Daoy (cell line): ENCODE data around the gene PRKAR1B. TPM values are rescaled to one million over a fixed set of nuclear protein-coding genes. Genes with fewer than 3 reads are reported as not detected.

Source experiments
- DNase-seq: peaks from one replicate; pipeline ENCODE4 v3.0.0-alpha.2; 2015; ENCODE audit warnings: low read depth
- total RNA-seq: library from RNA; depleted of rRNA; stranded (reverse); fragments of >200 nt; shearing (Covaris generic); gene quantifications from 2 replicates; pipeline ENCODE4 v1.2.3, GENCODE V29; 2014; rRNA removed

PRKAR1B gene
- total RNA-seq, 1 experiment from 2014 or later = 31.8 TPM

- DNase-seq = no peak
Observed at GRCh38 chr7:510782-511281, 216.2 kb downstream of the PRKAR1B start.

DNA sequence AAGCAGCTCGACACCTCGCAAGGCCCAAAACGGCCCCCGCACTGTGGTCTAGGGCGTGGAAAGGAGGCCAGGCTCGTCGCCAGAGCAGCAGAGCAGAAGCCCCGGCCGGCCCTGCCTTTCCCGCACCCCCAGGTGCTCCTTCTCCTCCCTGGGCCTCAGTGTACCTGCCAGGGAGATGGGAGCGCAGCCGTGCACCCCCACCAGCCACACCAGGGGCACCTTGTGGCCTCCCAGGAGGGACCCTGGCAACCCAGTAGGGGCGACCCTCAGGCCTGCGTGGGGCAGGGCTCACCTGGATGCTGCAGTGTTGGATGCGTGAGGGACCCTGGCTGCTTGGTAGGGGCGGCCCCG is 217.0 kb downstream of the PRKAR1B start:
- DNase-seq = no peak

DNA sequence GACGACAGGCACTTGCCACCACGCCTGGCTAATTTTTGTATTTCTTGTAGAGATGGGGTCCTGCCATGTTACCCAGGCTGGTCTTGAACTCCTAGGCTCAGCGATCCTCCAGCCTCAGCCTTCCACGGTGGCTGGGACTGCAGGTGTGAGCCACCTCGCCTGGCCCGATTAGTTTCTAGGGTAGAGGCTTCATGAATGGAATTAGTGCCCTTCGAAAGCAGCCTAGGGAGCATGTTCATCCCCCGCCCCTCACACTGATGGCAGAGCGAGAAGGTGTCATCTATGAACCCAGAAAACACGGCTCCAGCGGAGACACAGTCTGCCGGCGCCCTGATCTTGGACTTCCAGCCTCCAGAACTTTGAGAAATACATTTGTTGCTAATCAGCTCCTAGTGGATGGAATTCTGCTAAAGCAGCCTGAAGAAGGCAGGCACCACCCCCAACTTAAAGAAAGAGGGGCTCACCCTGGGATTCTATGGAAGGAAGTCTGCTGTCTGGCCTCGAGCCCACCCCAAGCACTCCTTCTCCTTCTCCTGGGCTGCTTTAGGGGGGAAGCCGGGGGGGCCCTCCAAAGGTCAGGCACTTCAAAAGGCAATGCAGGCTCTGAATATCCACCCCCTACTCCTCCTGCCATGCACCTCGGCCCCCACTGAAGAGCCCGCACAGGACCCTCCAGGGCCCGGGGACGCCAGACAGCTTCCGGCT is 217.5 kb downstream of the PRKAR1B start:
- DNase-seq = no peak

- DNase-seq = no peak
Observed at GRCh38 chr7:508461-509170, 218.5 kb downstream of the PRKAR1B start.

- no peak for DNase-seq
Observed at GRCh38 chr7:507623-508300, 219.3 kb downstream of the PRKAR1B start.

GRCh38 chr7:506921-507622 is 220.0 kb downstream of the PRKAR1B start:
- no peak for DNase-seq

GRCh38 chr7:506391-506831 is 220.7 kb downstream of the PRKAR1B start:
- DNase-seq = no peak

GRCh38 chr7:505171-505570 is 221.9 kb downstream of the PRKAR1B start:
- DNase-seq = no peak

GRCh38 chr7:504221-505111 is 222.6 kb downstream of the PRKAR1B start:
- DNase-seq = no peak

GRCh38 chr7:503575-504111 is 223.4 kb downstream of the PRKAR1B start:
- DNase-seq = no peak

DNA sequence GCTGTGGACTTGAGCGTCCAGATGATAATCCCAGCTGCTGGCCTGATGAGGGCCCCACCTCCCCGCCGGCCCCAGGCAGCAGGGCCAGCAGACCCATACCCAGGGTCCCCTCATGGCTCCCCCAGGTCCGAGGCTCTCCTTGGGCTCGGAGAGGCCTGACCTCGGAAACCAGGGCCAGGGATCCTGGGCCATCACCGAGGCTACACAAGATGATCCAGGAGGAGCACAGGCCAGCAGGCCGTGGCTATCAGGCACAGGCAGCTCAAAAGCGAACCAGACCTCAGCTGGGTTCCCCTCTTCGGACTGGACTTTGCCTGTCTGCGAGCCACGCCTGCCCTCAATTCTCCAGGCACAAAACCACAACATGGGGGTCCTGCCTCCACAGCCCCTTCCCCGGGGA is 224.8 kb downstream of the PRKAR1B start:
- DNase-seq = no peak

- no peak for DNase-seq
Observed at GRCh38 chr7:501526-501925, 225.6 kb downstream of the PRKAR1B start.

GRCh38 chr7:500521-501420 is 226.3 kb downstream of the PRKAR1B start:
- no peak for DNase-seq

GRCh38 chr7:499853-500485 is 227.1 kb downstream of the PRKAR1B start:
- no peak for DNase-seq

Other genes with a start within 250 kb of the PRKAR1B start
- gene PDGFA, start 207.4 kb downstream of the PRKAR1B start, total RNA-seq = 23.1 and 34.1 TPM in 2 replicates
- 46.3 and 56.7 TPM in 2 replicates for gene DNAAF5, start 582 bp downstream of the PRKAR1B start, total RNA-seq
- gene SUN1, start 105.2 kb upstream of the PRKAR1B start, total RNA-seq = 86.1 and 89.0 TPM in 2 replicates
- gene GET4, start 149.3 kb upstream of the PRKAR1B start, total RNA-seq = 50.1 and 50.2 TPM in 2 replicates
- gene ADAP1, start 227.4 kb upstream of the PRKAR1B start, total RNA-seq = 1.3 and 5.9 TPM in 2 replicates
- gene COX19, start 248.3 kb upstream of the PRKAR1B start, total RNA-seq = 8.9 and 11.5 TPM in 2 replicates